Panc1 (cell line): Measurements from ENCODE around the gene SCG2.

Experiments used
- POLR2AphosphoS5 ChIP-seq: IDR thresholded peaks from 2 replicates; pipeline ENCODE4 v1.6.1; 2012; ENCODE audit warnings: mild to moderate bottlenecking, low read depth, low read length, moderate library complexity
- TF ChIP-seq, protein P1 (sequence below): fragments of 450-650 bp; IDR thresholded peaks from 2 replicates; pipeline ENCODE4 v1.5.1; 2017; ENCODE audit warnings: mild to moderate bottlenecking

DNA sequence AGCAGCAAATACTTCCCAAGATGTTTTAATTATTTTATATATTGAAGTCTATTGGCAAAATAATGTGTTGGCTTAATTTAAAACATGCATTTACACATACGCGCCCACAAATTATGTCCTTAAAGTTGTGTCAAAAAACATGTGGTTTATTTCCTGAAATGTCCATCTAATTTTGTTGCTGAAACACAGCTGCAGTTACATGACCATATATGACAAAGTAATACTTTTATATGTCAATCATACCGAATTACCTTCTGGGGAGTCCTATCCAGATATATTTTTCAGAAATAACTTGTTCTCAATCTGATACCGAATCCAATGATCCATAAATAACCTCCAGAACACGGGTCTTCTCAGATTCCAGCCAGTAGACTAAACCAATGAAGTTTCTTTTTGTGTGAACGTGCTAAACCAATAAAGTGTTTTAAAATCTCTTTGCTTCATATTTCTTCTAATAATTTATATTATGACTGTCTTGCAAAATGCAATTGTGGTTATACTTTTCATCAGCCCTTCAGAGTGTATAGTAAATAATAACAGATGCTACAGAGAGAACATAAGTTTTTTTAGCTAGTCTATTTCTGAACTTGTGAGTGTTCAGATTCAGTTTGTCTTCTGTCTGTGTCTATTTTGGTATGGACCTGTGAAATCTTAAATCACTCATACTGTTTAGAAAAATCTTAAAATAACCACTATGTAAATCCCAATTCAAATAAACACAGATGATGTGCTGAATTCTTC is 2.4 kb downstream of the SCG2 start:
- TF ChIP-seq, protein P1, sequence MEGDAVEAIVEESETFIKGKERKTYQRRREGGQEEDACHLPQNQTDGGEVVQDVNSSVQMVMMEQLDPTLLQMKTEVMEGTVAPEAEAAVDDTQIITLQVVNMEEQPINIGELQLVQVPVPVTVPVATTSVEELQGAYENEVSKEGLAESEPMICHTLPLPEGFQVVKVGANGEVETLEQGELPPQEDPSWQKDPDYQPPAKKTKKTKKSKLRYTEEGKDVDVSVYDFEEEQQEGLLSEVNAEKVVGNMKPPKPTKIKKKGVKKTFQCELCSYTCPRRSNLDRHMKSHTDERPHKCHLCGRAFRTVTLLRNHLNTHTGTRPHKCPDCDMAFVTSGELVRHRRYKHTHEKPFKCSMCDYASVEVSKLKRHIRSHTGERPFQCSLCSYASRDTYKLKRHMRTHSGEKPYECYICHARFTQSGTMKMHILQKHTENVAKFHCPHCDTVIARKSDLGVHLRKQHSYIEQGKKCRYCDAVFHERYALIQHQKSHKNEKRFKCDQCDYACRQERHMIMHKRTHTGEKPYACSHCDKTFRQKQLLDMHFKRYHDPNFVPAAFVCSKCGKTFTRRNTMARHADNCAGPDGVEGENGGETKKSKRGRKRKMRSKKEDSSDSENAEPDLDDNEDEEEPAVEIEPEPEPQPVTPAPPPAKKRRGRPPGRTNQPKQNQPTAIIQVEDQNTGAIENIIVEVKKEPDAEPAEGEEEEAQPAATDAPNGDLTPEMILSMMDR: no peak
- TF ChIP-seq POLR2AphosphoS5: no peak
